Measurements from ENCODE around the gene DCUN1D4. TPM values are rescaled to one million over a fixed set of nuclear protein-coding genes. Genes with fewer than 3 reads are reported as not detected.
"Not testable (repeated sequence)": the region's sequence is repeated elsewhere in the genome, so short reads cannot be mapped to it uniquely, and the experiment has no call there.

DCUN1D4 gene
- total RNA-seq, 1 experiment from 2014 or later: 10.4 TPM

DNA sequence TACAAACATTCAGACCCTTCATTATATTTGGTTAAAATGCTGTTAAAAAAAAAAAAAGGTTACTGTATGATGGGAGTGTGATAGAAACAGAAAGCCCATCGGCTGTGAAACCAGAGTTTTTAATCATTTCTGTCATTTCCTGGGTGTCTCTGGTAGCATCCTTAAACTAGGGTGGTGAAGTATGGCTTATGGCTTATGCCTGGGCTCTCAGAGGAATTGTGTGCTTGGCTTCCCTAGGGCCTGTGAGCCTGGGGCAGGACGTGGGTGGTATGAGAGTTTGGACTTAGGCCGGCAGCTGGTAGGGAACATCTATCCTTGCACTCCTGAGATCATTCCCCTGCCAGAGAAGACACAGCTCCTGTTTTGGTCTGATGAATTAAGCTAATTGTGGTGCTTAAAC is 52.2 kb downstream of the DCUN1D4 start:
- Histone ChIP-seq H3K36me3 (replicated peaks; ENCODE audit: control insufficient read depth, insufficient read depth, low read length) (peaks cover 1% of the 10 kb centered on the region; the same call in 1 of the 2 replicates), H3K4me3 (ENCODE audit: insufficient read depth, low read depth, low read length) (no peak overlapping the region), H3K27me3 (ENCODE audit: control insufficient read depth, insufficient read depth, low read length) (no peaks in the 10 kb centered on the region)
- DNase-seq: no peak

DNA sequence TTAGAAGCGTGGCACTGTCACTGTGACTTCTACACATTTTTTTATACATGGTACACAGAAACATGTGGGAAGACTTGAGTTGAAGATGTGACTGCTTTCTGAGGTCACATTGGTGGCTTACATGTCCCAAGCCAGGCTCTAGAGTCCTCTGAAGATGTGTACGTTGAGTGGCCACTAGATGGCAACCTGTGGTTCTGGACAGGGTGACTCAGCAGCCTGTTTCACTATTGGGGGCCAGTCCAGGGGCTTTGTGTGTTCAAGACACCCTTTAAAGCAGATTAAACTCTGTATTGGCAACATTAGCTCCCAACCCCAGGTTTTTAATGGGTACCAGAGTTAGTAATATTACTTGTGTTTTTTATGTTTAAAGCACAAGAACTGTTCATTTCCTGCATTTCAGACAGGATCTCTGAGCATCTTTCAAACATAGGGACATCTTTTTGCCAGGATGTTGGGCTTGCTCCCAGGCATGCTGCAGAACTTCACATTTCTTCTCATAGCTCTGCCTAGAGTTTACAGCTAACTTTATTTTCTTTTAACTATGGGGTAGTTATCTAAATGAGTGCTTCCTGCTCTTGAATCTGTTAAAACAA is 53.0 kb downstream of the DCUN1D4 start:
- no peak overlapping the region for H3K4me3 ChIP-seq (ENCODE audit: insufficient read depth, low read depth, low read length)
- no peaks in the 10 kb centered on the region for H3K27me3 ChIP-seq (ENCODE audit: control insufficient read depth, insufficient read depth, low read length)
- peak; percentile 57 for DNase-seq
- peaks cover 3% of the 10 kb centered on the region; the same call in 1 of the 2 replicates for H3K36me3 ChIP-seq (replicated peaks; ENCODE audit: control insufficient read depth, insufficient read depth, low read length)

DNA sequence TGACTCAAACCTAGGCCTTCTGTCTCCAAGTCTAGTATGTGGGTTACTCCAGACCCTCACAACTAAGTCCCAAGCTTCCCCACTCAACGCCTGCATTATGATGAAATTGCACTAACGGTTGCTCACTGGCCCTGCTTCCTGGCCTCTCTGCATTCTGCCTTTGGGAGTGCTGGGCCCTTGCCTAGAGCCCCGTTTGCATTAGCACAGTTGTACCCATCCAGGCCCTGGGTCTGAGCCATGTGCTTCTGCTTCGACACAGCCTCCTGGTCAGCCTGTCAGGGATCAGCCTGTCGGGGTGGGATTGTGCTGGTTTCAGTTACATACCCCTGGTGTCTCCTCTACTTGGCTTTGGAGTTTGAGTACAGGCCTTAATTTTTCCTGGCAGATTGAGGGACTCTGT is 58.4 kb downstream of the DCUN1D4 start:
- no peak overlapping the region for H3K4me3 ChIP-seq (ENCODE audit: insufficient read depth, low read depth, low read length)
- no peaks in the 10 kb centered on the region for H3K27me3 ChIP-seq (ENCODE audit: control insufficient read depth, insufficient read depth, low read length)
- peaks cover 7% of the 10 kb centered on the region for H3K36me3 ChIP-seq (replicated peaks; ENCODE audit: control insufficient read depth, insufficient read depth, low read length)
- no peak for DNase-seq

DNA sequence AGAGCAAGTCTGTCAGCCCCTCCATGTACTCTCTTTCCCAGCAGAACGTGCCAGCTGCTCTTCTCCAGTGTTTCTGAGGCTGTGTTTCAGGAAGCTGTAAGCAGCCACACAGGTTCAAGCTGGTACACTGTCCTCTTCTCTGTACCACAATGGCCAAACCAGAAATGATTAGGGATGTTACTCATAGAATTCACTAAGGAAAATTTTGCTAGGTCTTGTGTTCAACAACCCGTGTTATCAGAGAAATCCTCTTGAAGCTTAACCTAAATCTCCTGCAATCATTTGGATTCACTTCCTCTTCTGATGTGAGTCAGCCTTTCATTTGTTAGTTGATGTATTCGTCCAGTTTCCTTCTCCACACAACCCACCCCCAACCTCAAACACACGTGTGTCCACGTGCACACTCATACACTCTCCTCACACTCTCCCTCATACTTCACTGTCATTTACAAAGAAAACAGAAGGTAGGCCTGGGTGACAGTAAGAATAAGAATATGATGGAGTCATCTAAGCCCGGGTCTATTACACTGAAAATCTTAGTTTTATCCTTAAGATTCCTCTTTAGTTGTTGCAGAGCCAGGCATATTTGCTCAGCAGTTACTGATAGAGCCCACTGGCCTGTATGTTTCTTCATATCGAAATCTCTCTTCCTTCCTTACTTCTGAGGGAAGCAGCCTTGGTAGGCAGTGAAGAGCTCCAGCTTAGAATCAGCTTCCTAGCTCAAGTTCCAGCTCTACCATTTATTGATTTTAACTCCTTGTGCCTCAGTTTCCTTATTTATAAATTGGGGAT is 63.4 kb downstream of the DCUN1D4 start:
- H3K36me3 ChIP-seq (replicated peaks; ENCODE audit: control insufficient read depth, insufficient read depth, low read length): peaks cover 11% of the 10 kb centered on the region
- H3K4me3 ChIP-seq (ENCODE audit: insufficient read depth, low read depth, low read length): no peak overlapping the region
- no peak for DNase-seq
- no peaks in the 10 kb centered on the region for H3K27me3 ChIP-seq (ENCODE audit: control insufficient read depth, insufficient read depth, low read length)

DNA sequence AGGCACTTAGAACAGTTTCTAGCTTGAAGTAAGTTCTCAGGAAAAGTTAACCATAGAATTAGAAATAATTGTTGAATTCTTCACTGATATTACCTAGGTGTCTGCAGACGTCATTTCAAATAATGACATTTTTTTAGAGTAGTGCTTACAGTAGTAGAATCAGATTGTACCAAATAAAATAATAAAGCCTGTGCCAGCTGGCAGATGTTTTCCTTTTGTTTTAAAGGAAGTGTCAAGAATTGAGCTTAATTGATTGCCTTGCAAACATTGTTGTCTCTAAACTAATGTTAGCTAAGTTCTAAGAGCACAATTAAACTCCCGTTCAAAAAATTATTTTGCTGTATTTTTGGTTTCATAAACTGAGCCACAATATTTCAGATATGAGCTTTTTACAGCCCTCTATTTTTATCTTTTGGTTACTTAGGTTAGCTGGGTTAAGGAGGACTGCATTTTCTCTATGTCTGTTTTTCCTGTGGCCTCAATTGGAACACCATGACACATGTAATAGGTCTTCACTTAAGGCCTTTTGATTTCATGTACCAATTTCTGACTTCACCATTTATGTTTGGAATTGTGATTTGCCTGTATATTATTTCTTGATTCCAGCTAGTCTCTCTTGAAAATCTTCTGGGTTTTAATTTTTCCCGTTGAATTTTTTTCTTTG is 64.2 kb downstream of the DCUN1D4 start:
- Histone ChIP-seq H3K27me3 (ENCODE audit: control insufficient read depth, insufficient read depth, low read length) (no peaks in the 10 kb centered on the region), H3K4me3 (ENCODE audit: insufficient read depth, low read depth, low read length) (no peak overlapping the region), H3K36me3 (replicated peaks; ENCODE audit: control insufficient read depth, insufficient read depth, low read length) (peaks cover 11% of the 10 kb centered on the region)
- no peak for DNase-seq

DNA sequence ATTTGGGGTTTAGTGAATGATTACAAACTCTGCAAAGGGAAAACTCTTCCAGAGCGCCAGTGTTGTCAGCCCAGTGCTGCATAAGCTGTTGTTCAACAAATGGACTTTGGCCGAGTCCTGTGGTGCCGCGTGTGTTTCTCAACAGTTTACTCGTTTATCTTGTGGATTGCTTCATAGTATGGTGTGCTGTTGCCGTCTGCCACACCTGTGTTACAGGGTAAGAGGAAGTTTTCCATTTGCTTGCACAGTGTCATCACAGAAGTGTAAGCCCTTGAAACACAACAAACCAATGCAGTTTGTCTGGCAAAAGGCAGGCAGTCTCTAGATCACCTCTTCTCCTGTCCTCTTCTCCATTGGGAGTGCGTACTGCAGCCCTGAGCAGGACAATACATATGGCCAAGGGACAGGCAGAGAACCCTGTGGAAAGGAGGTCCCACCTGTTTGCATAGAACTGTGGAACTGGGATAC is 66.3 kb downstream of the DCUN1D4 start:
- Histone ChIP-seq H3K4me3 (ENCODE audit: insufficient read depth, low read depth, low read length) (no peak overlapping the region), H3K36me3 (replicated peaks; ENCODE audit: control insufficient read depth, insufficient read depth, low read length) (peaks cover 14% of the 10 kb centered on the region), H3K27me3 (ENCODE audit: control insufficient read depth, insufficient read depth, low read length) (no peaks in the 10 kb centered on the region)
- DNase-seq: no peak

DNA sequence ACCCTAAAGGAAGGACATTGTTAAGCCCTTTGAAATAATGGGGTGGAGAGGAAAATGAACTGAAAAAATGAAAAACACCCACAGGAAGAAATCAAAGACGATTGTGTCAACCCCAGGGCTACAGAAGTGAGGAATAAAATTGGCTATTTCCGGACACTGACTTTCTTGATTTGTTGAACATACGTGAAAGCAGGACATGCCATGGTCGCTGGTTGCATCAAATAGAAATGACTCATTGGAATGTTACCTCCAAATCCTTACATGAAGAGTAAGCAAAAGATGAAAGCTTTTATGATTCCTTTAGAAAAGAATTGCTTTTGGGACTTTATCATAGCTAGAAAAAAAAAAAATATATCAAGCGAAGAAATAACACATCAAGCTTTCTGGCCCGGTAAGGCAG is 75.3 kb downstream of the DCUN1D4 start:
- Histone ChIP-seq H3K36me3 (replicated peaks; ENCODE audit: control insufficient read depth, insufficient read depth, low read length) (peaks cover 2% of the 10 kb centered on the region), H3K4me3 (ENCODE audit: insufficient read depth, low read depth, low read length) (no peak overlapping the region), H3K27me3 (ENCODE audit: control insufficient read depth, insufficient read depth, low read length) (no peaks in the 10 kb centered on the region)
- no peak for DNase-seq

DNA sequence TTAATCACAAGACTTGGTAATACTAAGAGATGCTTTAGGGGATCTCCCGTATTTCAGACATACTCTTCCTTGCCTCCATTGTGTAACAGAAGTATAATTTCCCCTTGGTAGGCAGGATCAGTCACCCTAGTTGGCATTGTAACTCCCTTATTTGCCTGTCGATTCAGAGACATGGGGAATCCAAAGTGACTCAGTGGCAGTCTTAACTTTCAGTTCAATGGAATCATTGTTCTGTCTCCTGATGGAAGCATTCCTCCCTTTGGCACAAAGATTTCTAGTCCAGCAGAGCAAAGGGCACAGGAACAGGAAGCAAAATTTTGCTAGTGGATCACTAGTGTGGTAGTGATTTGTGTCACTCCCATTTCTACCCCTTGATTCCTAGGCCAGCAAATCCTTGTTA is 80.4 kb downstream of the DCUN1D4 start:
- no peak for DNase-seq
- Histone ChIP-seq H3K4me3 (ENCODE audit: insufficient read depth, low read depth, low read length) (no peak overlapping the region), H3K36me3 (replicated peaks; ENCODE audit: control insufficient read depth, insufficient read depth, low read length) (no peaks in the 10 kb centered on the region), H3K27me3 (ENCODE audit: control insufficient read depth, insufficient read depth, low read length) (no peaks in the 10 kb centered on the region)

DNA sequence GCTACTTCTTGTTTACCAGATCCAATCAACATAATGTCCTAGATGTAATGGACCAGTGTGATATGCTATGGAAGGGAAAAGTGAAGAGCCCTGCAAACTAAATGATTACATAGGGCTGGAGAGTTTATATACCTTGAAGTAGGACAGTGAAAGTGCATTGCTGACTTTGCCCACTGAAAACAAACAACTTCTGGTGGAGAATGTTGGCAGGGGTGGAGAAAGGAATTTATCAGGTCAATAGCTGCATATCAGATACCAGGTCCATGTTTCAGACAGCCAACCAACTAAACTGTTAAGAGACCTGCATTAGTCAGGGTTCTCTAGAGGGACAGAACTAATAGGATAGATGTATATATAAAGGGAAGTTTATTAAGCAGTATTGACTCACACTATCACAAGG is 82.4 kb downstream of the DCUN1D4 start:
- DNase-seq: no peak
- H3K4me3 ChIP-seq (ENCODE audit: insufficient read depth, low read depth, low read length): no peak overlapping the region
- H3K27me3 ChIP-seq (ENCODE audit: control insufficient read depth, insufficient read depth, low read length): no peaks in the 10 kb centered on the region
- H3K36me3 ChIP-seq (replicated peaks; ENCODE audit: control insufficient read depth, insufficient read depth, low read length): no peaks in the 10 kb centered on the region

DNA sequence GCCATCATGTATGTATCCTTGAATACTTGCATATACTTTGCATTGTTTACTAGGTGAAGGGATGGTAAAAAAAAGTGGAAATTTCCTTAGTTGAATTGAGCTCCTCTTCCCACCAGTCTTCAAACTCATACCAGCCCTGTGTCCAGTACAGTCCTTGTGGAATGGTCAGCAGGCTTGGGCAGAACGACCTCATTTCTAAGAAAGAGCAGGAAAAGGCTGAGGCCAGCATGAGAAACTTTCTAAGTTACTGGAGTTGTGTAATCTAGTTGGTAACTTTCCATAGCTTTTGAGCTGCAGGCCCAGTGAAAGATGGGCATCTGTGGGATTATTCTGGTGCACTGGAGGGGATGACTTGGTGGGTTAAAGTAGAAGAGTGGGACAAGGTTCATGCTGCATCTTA is 87.6 kb downstream of the DCUN1D4 start:
- no peak for DNase-seq
- no peak overlapping the region for H3K4me3 ChIP-seq (ENCODE audit: insufficient read depth, low read depth, low read length)

DNA sequence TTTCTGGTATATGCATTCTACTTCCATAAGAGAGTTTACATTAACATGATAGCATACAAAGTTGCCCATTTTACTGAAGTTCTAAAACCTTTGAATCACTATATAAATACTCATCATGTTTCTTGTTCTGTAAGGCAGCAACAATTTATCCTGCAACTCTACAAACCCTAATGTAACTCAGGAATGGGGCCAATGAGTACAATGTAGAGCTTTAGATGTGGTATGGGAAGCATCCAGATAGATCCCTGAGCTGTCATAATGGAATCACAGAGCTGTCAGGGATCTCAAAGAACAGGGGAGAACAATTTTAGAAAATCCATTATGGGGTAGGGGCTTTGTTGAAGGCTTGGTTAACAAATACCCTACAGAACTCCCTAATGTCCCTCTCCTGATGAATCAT is 88.5 kb downstream of the DCUN1D4 start:
- Histone ChIP-seq H3K36me3 (replicated peaks; ENCODE audit: control insufficient read depth, insufficient read depth, low read length) (no peaks in the 10 kb centered on the region), H3K4me3 (ENCODE audit: insufficient read depth, low read depth, low read length) (no peak overlapping the region), H3K27me3 (ENCODE audit: control insufficient read depth, insufficient read depth, low read length) (no peaks in the 10 kb centered on the region)
- no peak for DNase-seq

More for the DNA sequence above, 87.6 kb downstream of the DCUN1D4 start:
- Histone ChIP-seq H3K27me3 (ENCODE audit: control insufficient read depth, insufficient read depth, low read length) (no peaks in the 10 kb centered on the region), H3K36me3 (replicated peaks; ENCODE audit: control insufficient read depth, insufficient read depth, low read length) (no peaks in the 10 kb centered on the region)

DNA sequence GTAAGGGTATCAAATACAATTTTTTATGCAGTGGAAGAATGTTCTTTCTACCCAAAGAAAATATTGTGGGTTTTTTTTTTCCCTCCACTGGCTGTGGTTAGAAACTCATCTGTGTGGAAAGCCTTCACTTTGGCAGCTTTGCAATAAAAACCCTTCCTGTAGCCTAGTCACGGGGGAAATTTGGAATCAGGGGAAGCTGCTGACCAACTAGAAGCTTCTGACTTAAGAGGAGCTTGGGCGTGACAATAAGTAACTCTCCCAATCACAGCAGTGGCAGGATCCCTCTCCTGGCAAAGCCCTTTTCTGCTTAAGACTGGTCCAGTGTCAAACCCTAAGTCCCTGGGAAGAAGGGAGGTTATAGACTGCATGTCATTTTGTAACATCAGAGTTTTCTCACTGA is 89.3 kb downstream of the DCUN1D4 start:
- Histone ChIP-seq H3K36me3 (replicated peaks; ENCODE audit: control insufficient read depth, insufficient read depth, low read length) (no peaks in the 10 kb centered on the region), H3K4me3 (ENCODE audit: insufficient read depth, low read depth, low read length) (no peak overlapping the region), H3K27me3 (ENCODE audit: control insufficient read depth, insufficient read depth, low read length) (no peaks in the 10 kb centered on the region)
- no peak for DNase-seq

DNA sequence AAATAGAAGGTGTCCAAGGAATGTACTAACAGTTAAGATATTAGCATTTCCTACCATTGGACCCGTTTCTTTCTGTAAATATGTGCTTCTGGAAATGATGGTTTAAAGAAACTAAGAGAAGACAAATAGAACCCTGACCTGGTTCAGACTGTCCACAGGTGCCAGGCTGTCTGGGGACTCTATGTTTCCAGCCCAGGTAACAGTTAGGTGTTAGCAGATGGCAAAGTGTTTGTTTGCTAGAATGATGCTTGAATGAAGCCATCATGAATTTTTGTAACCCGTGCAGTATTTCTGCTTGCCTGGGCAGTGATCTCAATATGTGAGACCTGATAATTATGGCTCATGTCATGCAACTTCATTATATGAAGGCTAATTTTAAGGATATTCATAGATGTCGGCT is 89.7 kb downstream of the DCUN1D4 start:
- no peaks in the 10 kb centered on the region for H3K27me3 ChIP-seq (ENCODE audit: control insufficient read depth, insufficient read depth, low read length)
- no peak overlapping the region for H3K4me3 ChIP-seq (ENCODE audit: insufficient read depth, low read depth, low read length)
- H3K36me3 ChIP-seq (replicated peaks; ENCODE audit: control insufficient read depth, insufficient read depth, low read length): no peaks in the 10 kb centered on the region
- no peak for DNase-seq

DNA sequence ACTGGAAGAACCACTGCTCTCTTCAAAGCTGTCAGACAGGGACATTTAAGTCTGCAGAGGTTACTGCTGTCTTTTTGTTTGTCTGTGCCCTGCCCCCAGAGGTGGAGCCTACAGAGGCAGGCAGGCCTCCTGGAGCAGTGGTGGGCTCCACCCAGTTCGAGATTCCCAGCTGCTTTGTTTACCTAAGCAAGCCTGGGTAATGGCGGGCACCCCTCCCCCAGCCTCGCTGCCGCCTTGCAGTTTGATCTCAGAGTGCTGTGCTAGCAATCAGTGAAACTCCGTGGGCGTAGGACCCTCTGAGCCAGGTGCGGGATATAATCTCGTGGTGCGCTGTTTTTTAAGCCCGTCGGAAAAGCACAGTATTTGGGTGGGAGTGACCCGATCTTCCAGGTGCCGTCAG is 97.5 kb downstream of the DCUN1D4 start:
- peak overlapping the region; percentile 14; the same call in 1 of the 2 replicates for H3K4me3 ChIP-seq (ENCODE audit: insufficient read depth, low read depth, low read length)
- not testable (repeated sequence) for DNase-seq; H3K27me3 ChIP-seq (ENCODE audit: control insufficient read depth, insufficient read depth, low read length); H3K36me3 ChIP-seq (replicated peaks; ENCODE audit: control insufficient read depth, insufficient read depth, low read length)
